ENCODE measurements around the gene FAM98A. TPM values are rescaled to one million over a fixed set of nuclear protein-coding genes. Genes with fewer than 3 reads are reported as not detected.

The FAM98A gene
- total and polyA plus RNA-seq, 2 donors (not counting 1 experiment from before 2014, with no cell fraction given) = 19.0 to 243 TPM

GRCh38 chr2:33636001-33636400 lies 36.9 kb upstream of the FAM98A start:
- Histone ChIP-seq H3K27me3 (ENCODE audit: control insufficient read depth, insufficient read depth, low read length) (no peaks in the 10 kb centered on the region), H3K79me2 (ENCODE audit: control insufficient read depth, insufficient read depth, low read length) (no peaks in the 10 kb centered on the region), H3K9ac (ENCODE audit: insufficient read depth, low read length) (no peak overlapping the region), H3K4me3 (replicated peaks in 1 of 4; ENCODE audit: control extremely low read depth in 1 of 4, insufficient read depth in 1 of 4, low read depth in 3 of 4, low read length in 4 of 4) (no peak overlapping the region), H3K9me3 (ENCODE audit: control insufficient read depth, insufficient read depth, low read depth, low read length) (no peaks in the 10 kb centered on the region), H4K20me1 (ENCODE audit: control insufficient read depth, extremely low read depth, insufficient read depth, low read length) (no peaks in the 10 kb centered on the region), H3K4me1 (ENCODE audit: control insufficient read depth, extremely low read depth, insufficient read depth, low read length) (no peaks in the 10 kb centered on the region), H3K36me3 (ENCODE audit: control insufficient read depth, insufficient read depth, low read length) (no peaks in the 10 kb centered on the region), H3K27ac (ENCODE audit: insufficient read depth, low read length) (no peak overlapping the region), H2AFZ (ENCODE audit: low read length) (no peak overlapping the region), H3K4me2 (ENCODE audit: extremely low read depth, insufficient read depth, low read length) (no peak overlapping the region)
- DNase-seq (ENCODE audit: low read depth in 2 of 2) = no peak
- no peak for TF ChIP-seq CTCF (conservative IDR thresholded peaks at IDR 0.05 in 1 of 2, IDR thresholded peaks at IDR 0.05 in 1 of 2; ENCODE audit: low read depth in 1 of 2, low read length in 2 of 2)
- TF ChIP-seq EZH2 (IDR thresholded peaks at IDR 0.05; ENCODE audit: low read length, missing control alignments) = no peak

- H3K4me3 ChIP-seq (replicated peaks in 1 of 4; ENCODE audit: control extremely low read depth in 1 of 4, insufficient read depth in 1 of 4, low read depth in 3 of 4, low read length in 4 of 4) = no peak overlapping the region
- DNase-seq (ENCODE audit: low read depth in 2 of 2) = no peak
- no peak overlapping the region for H3K9ac ChIP-seq (ENCODE audit: insufficient read depth, low read length)
- H3K9me3 ChIP-seq (ENCODE audit: control insufficient read depth, insufficient read depth, low read depth, low read length) = no peaks in the 10 kb centered on the region
- no peak overlapping the region for H3K27ac ChIP-seq (ENCODE audit: insufficient read depth, low read length)
- H4K20me1 ChIP-seq (ENCODE audit: control insufficient read depth, extremely low read depth, insufficient read depth, low read length) = no peaks in the 10 kb centered on the region
- H3K4me2 ChIP-seq (ENCODE audit: extremely low read depth, insufficient read depth, low read length) = no peak overlapping the region
- no peaks in the 10 kb centered on the region for H3K79me2 ChIP-seq (ENCODE audit: control insufficient read depth, insufficient read depth, low read length)
- no peaks in the 10 kb centered on the region for H3K27me3 ChIP-seq (ENCODE audit: control insufficient read depth, insufficient read depth, low read length)
- H3K36me3 ChIP-seq (ENCODE audit: control insufficient read depth, insufficient read depth, low read length) = no peaks in the 10 kb centered on the region
- no peak overlapping the region for H2AFZ ChIP-seq (ENCODE audit: low read length)
- H3K4me1 ChIP-seq (ENCODE audit: control insufficient read depth, extremely low read depth, insufficient read depth, low read length) = no peaks in the 10 kb centered on the region
- no peak for TF ChIP-seq CTCF (conservative IDR thresholded peaks at IDR 0.05 in 1 of 2, IDR thresholded peaks at IDR 0.05 in 1 of 2; ENCODE audit: low read depth in 1 of 2, low read length in 2 of 2)
- no peak for TF ChIP-seq EZH2 (IDR thresholded peaks at IDR 0.05; ENCODE audit: low read length, missing control alignments)
Observed at GRCh38 chr2:33634261-33634910, 35.3 kb upstream of the FAM98A start.

- H2AFZ ChIP-seq (ENCODE audit: low read length) = no peak overlapping the region
- no peak for TF ChIP-seq EZH2 (IDR thresholded peaks at IDR 0.05; ENCODE audit: low read length, missing control alignments)
- no peak for TF ChIP-seq CTCF (conservative IDR thresholded peaks at IDR 0.05 in 1 of 2, IDR thresholded peaks at IDR 0.05 in 1 of 2; ENCODE audit: low read depth in 1 of 2, low read length in 2 of 2)
- no peak overlapping the region for H3K9ac ChIP-seq (ENCODE audit: insufficient read depth, low read length)
- H3K9me3 ChIP-seq (ENCODE audit: control insufficient read depth, insufficient read depth, low read depth, low read length) = no peaks in the 10 kb centered on the region
- DNase-seq (ENCODE audit: low read depth in 2 of 2) = no peak
- no peak overlapping the region for H3K4me3 ChIP-seq (replicated peaks in 1 of 4; ENCODE audit: control extremely low read depth in 1 of 4, insufficient read depth in 1 of 4, low read depth in 3 of 4, low read length in 4 of 4)
- no peaks in the 10 kb centered on the region for H3K4me1 ChIP-seq (ENCODE audit: control insufficient read depth, extremely low read depth, insufficient read depth, low read length)
- no peak overlapping the region for H3K4me2 ChIP-seq (ENCODE audit: extremely low read depth, insufficient read depth, low read length)
- no peaks in the 10 kb centered on the region for H3K79me2 ChIP-seq (ENCODE audit: control insufficient read depth, insufficient read depth, low read length)
- no peaks in the 10 kb centered on the region for H3K27me3 ChIP-seq (ENCODE audit: control insufficient read depth, insufficient read depth, low read length)
- H3K36me3 ChIP-seq (ENCODE audit: control insufficient read depth, insufficient read depth, low read length) = no peaks in the 10 kb centered on the region
- H3K27ac ChIP-seq (ENCODE audit: insufficient read depth, low read length) = no peak overlapping the region
- no peaks in the 10 kb centered on the region for H4K20me1 ChIP-seq (ENCODE audit: control insufficient read depth, extremely low read depth, insufficient read depth, low read length)
Observed at GRCh38 chr2:33633315-33633714, 34.2 kb upstream of the FAM98A start.
